Esophagus squamous epithelium (tissue), 5 donors: ENCODE results near the gene IL33. TPM values are rescaled to one million over a fixed set of nuclear protein-coding genes. Genes with fewer than 3 reads are reported as not detected.

Experiments
- DNase-seq: peaks from one replicate; lab custom pipeline; 2025; lab: John Stamatoyannopoulos, UW
- H3K27ac ChIP-seq, 4 donors: fragments of 200-600 bp; sonication (generic); one replicate each; pipeline ENCODE4 v1.5.1; 2016 to 2019; ENCODE audit warnings: mild to moderate bottlenecking in 1 of 4
- H3K27me3 ChIP-seq, 4 donors: fragments of 200-600 bp; sonication (generic); 1 replicate in 3 of 4; 2 replicates in 1 of 4; pipeline versions ENCODE4 v1.5.1 to v1.6.0; 2017 to 2021; ENCODE audit warnings: antibody characterized with exemption in 1 of 4
- H3K36me3 ChIP-seq, 3 donors: fragments of 200-600 bp; sonication (generic); one replicate each; pipeline ENCODE4 v1.5.1; 2016 to 2019
- H3K4me1 ChIP-seq, 3 donors: fragments of 200-600 bp; sonication (generic); one replicate each; pipeline ENCODE4 v1.5.1; 2017 to 2019
- H3K4me3 ChIP-seq, 4 donors: fragments of 200-600 bp; sonication (generic); 1 replicate in 3 of 4; 2 replicates in 1 of 4; pipeline ENCODE4 v1.5.1; 2016 to 2019; ENCODE audit warnings: mild to moderate bottlenecking in 2 of 4, moderate library complexity in 1 of 4
- H3K9me3 ChIP-seq, 3 donors: fragments of 200-600 bp; sonication (generic); one replicate each; pipeline ENCODE4 v1.5.1; 2016 to 2019
- POLR2A ChIP-seq, 4 donors: fragments of 450-650 bp; IDR thresholded peaks; one replicate each; pipeline ENCODE4 v1.6.1; 2017; ENCODE audit warnings: antibody characterized with exemption in 4 of 4, mild to moderate bottlenecking in 4 of 4, moderate library complexity in 3 of 4
- WGBS, 2 donors: methylation state at CpG; one replicate each; pipeline ENCODE4 v1.1.5; 2018; 5-methylcytosine and 5-hydroxymethylcytosine counted together
- intact Hi-C: fragments of 100-400 bp; cut with DNase I; formaldehyde crosslinking; loops from one replicate; pipeline ENCODE4 v1.15.0; 2022
- total RNA-seq, 4 donors: library from RNA; depleted of rRNA; stranded (reverse); fragments of >200 nt; gene quantifications; one replicate each; pipeline ENCODE4 v1.1.0, GENCODE V29; 2016
- TF ChIP-seq, protein P1 (sequence below), 6 experiments: fragments of 450-650 bp in 4 of 6; fragments of 200-600 bp in 2 of 6; sonication (generic) in 2 of 6; IDR thresholded peaks; one replicate each; pipeline ENCODE4 v1.5.1; 2016 to 2019; ENCODE audit warnings: antibody characterized with exemption in 6 of 6, mild to moderate bottlenecking in 4 of 6, moderate library complexity in 4 of 6
- donor health status: DM: yes; HTN: yes; CAD: no.

Gene IL33
- total RNA-seq, 4 donors from 2014 or later: 1.9 to 34.0 (median 18.0) TPM

DNA sequence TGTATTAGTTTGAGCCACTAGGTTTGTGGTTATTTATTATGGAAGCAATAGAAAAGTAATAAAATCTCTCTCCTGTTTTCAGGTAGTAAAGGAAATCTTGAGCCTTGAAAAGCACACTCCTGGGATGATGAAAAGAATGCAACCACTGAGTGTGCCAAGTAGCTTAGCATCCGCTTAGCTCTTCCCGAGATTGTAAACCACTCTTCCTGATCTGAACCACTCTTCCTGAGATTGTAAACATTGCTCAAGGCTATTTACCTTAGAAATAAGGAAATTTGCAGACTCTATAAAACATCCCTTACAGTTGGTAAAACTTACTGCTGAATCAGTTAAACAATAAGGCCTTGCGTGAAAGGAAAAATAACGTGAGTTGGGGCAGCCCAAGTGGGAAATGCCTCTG lies 17.4 kb upstream of the IL33 start:
- peaks cover 0 to 13% (median 0%) of the 10 kb centered on the region in 3 donors for H3K4me1 ChIP-seq
- DNase-seq: no peak
- intact Hi-C loops: loop anchor here (5.0 kb wide), 1 partner anchor 109 kb away; no protein-coding TSS in a partner anchor
- WGBS, 2 donors: 33 to 46% methylated on average over 4 of the region's 4 CpGs
- H3K27ac ChIP-seq: peak overlapping the region in 1 of 4 donors; percentile 4
- no peak overlapping the region for H3K4me3 ChIP-seq
- TF ChIP-seq POLR2A (IDR thresholded peaks at IDR 0.05): no peak
- TF ChIP-seq, protein P1, sequence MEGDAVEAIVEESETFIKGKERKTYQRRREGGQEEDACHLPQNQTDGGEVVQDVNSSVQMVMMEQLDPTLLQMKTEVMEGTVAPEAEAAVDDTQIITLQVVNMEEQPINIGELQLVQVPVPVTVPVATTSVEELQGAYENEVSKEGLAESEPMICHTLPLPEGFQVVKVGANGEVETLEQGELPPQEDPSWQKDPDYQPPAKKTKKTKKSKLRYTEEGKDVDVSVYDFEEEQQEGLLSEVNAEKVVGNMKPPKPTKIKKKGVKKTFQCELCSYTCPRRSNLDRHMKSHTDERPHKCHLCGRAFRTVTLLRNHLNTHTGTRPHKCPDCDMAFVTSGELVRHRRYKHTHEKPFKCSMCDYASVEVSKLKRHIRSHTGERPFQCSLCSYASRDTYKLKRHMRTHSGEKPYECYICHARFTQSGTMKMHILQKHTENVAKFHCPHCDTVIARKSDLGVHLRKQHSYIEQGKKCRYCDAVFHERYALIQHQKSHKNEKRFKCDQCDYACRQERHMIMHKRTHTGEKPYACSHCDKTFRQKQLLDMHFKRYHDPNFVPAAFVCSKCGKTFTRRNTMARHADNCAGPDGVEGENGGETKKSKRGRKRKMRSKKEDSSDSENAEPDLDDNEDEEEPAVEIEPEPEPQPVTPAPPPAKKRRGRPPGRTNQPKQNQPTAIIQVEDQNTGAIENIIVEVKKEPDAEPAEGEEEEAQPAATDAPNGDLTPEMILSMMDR (IDR thresholded peaks at IDR 0.05): no peak
- H3K9me3 ChIP-seq: no peaks in the 10 kb centered on the region
- H3K27me3 ChIP-seq: no peaks in the 10 kb centered on the region
- no peaks in the 10 kb centered on the region for H3K36me3 ChIP-seq

GRCh38 chr9:6199596-6199995 lies 16.0 kb upstream of the IL33 start:
- 71 to 76% methylated on average over 3 of the region's 3 CpGs for WGBS, 2 donors
- Histone ChIP-seq H3K27ac (no peak overlapping the region), H3K9me3 (no peaks in the 10 kb centered on the region), H3K4me1 (peaks cover 0 to 13% (median 0%) of the 10 kb centered on the region in 3 donors), H3K27me3 (no peaks in the 10 kb centered on the region), H3K36me3 (no peaks in the 10 kb centered on the region), H3K4me3 (no peak overlapping the region)
- TF ChIP-seq, protein P1 (IDR thresholded peaks at IDR 0.05): no peak
- no peak for TF ChIP-seq POLR2A (IDR thresholded peaks at IDR 0.05)
- intact Hi-C loops: loop anchor here (5.0 kb wide), 1 partner anchor 108 kb away; no protein-coding TSS in a partner anchor
- no peak for DNase-seq

- H3K9me3 ChIP-seq: no peaks in the 10 kb centered on the region
- DNase-seq: no peak
- intact Hi-C loops: no loop called here
- WGBS, 2 donors: 84 to 86% methylated on average over 2 of the region's 2 CpGs
- H3K36me3 ChIP-seq: no peaks in the 10 kb centered on the region
- H3K27ac ChIP-seq: no peak overlapping the region
- H3K27me3 ChIP-seq: no peaks in the 10 kb centered on the region
- no peak overlapping the region for H3K4me3 ChIP-seq
- TF ChIP-seq, protein P1 (IDR thresholded peaks at IDR 0.05): no peak
- no peak for TF ChIP-seq POLR2A (IDR thresholded peaks at IDR 0.05)
- H3K4me1 ChIP-seq: peaks cover 0 to 8% (median 0%) of the 10 kb centered on the region in 3 donors
These were observed 14.8 kb upstream of the IL33 start for GRCh38 chr9:6200761-6201160.

DNA sequence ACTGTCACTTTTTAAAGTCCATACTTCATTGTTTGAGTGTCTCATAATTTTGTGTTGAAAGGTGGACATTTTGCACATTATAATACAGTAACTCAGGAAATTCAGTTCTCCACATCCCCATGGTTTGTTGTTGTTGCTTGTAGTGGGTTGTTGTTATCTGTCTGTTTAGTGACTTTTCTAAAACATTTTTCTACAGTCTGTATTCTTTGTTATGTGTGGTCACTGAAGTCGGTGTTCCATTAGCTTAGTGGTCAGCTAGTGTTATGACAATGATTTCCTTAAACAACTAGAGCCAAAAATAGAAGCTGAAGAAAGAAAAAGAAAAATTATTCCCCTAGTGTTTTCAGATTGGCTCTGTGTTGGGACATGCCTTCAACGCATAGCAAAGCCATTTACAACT lies 5.6 kb upstream of the IL33 start:
- H3K4me1 ChIP-seq: peaks cover 0 to 10% (median 0%) of the 10 kb centered on the region in 3 donors
- peaks cover 0 to 30% (median 20%) of the 10 kb centered on the region in 3 donors for H3K9me3 ChIP-seq
- no peak for DNase-seq
- intact Hi-C loops: no loop called here
- H3K4me3 ChIP-seq: no peak overlapping the region
- TF ChIP-seq, protein P1 (IDR thresholded peaks at IDR 0.05): no peak
- no peak for TF ChIP-seq POLR2A (IDR thresholded peaks at IDR 0.05)
- no peaks in the 10 kb centered on the region for H3K27me3 ChIP-seq
- 33 to 54% methylated on average over 2 of the region's 2 CpGs for WGBS, 2 donors
- no peaks in the 10 kb centered on the region for H3K36me3 ChIP-seq
- H3K27ac ChIP-seq: no peak overlapping the region

- WGBS, 2 donors: 55 to 59% methylated on average over 3 of the region's 3 CpGs
- intact Hi-C loops: no loop called here
- no peak for DNase-seq
These were observed 2.8 kb upstream of the IL33 start for GRCh38 chr9:6212722-6213375.

More at GRCh38 chr9:6212722-6213375, 2.8 kb upstream of the IL33 start:
- Histone ChIP-seq H3K4me3 (no peak overlapping the region), H3K27ac (no peak overlapping the region), H3K4me1 (peaks cover 0 to 38% (median 3%) of the 10 kb centered on the region in 3 donors), H3K36me3 (no peaks in the 10 kb centered on the region), H3K9me3 (peaks cover 0 to 30% (median 20%) of the 10 kb centered on the region in 3 donors), H3K27me3 (no peaks in the 10 kb centered on the region)
- TF ChIP-seq, protein P1 (IDR thresholded peaks at IDR 0.05): no peak
- TF ChIP-seq POLR2A (IDR thresholded peaks at IDR 0.05): no peak
